Heart right ventricle (tissue), 16 donors: ENCODE measurements around the gene AUTS2. TPM values are rescaled to one million over a fixed set of nuclear protein-coding genes. Genes with fewer than 3 reads are reported as not detected.
"Not testable (repeated sequence)": the region's sequence is repeated elsewhere in the genome, so short reads cannot be mapped to it uniquely, and the experiment has no call there.

Experiments used
- ATAC-seq, 8 donors: fragments of 200-7000 bp; cut with Tn5 transposase; one replicate each; pipeline ENCODE4 v1.9.1; 2020; ENCODE audit warnings: mild to moderate bottlenecking in 8 of 8, moderate library complexity in 8 of 8, moderate number of reproducible peaks in 1 of 8
- DNase-seq, 2 donors: peaks; one replicate each; pipeline ENCODE4 v3.0.0-alpha.2; 2020
- H3K27ac ChIP-seq, 10 donors: fragments of 200-600 bp; sonication (generic) in 2 of 10; one replicate each; pipeline versions ENCODE4 v1.5.0 to v1.8.0; 2020 to 2022; ENCODE audit warnings: mild to moderate bottlenecking in 3 of 10
- H3K27me3 ChIP-seq, 7 donors: fragments of 200-600 bp; one replicate each; pipeline ENCODE4 v1.8.0; 2021 to 2022; ENCODE audit warnings: mild to moderate bottlenecking in 2 of 7
- H3K36me3 ChIP-seq, 9 donors: fragments of 200-600 bp; sonication (generic) in 1 of 9; one replicate each; pipeline versions ENCODE4 v1.5.0 to v1.8.0; 2020 to 2022; ENCODE audit warnings: mild to moderate bottlenecking in 2 of 9
- H3K4me1 ChIP-seq, 9 donors: fragments of 200-600 bp; sonication (generic) in 1 of 9; one replicate each; pipeline versions ENCODE4 v1.5.0 to v1.8.0; 2020 to 2022; ENCODE audit warnings: mild to moderate bottlenecking in 4 of 9
- H3K4me3 ChIP-seq, 10 donors: fragments of 200-600 bp; sonication (generic) in 2 of 10; one replicate each; pipeline versions ENCODE4 v1.5.0 to v1.8.0; 2020 to 2022; ENCODE audit warnings: mild to moderate bottlenecking in 7 of 10, moderate library complexity in 2 of 10
- H3K9me3 ChIP-seq, 11 donors: fragments of 200-600 bp in 10 of 11; sonication (generic) in 2 of 11; one replicate each; pipeline versions ENCODE4 v1.5.0 to v1.8.0; 2013 to 2022; ENCODE audit warnings: mild to moderate bottlenecking in 2 of 11, control low read depth in 1 of 11, moderate library complexity in 1 of 11
- CTCF ChIP-seq, 9 donors: fragments of 200-600 bp; sonication (generic) in 2 of 9; IDR thresholded peaks; one replicate each; pipeline versions ENCODE4 v1.5.0 to v1.8.0; 2021 to 2022; ENCODE audit warnings: antibody characterized with exemption in 9 of 9, mild to moderate bottlenecking in 5 of 9, moderate library complexity in 1 of 9
- WGBS, 2 donors: extraction: QIAGEN DNeasy Blood & Tissue Kit; methylation state at CpG; one replicate each; pipeline ENCODE4 v1.1.7; 2013; ENCODE audit warnings: inconsistent platforms in 1 of 2; 5-methylcytosine and 5-hydroxymethylcytosine counted together
- intact Hi-C, 10 donors: fragments of 100-400 bp; cut with DNase I; formaldehyde crosslinking; loops; one replicate each; pipeline versions ENCODE4 v1.11.1 to v1.14.2; 2022
- polyA plus RNA-seq, 2 donors: library from polyadenylated mRNA; stranded (reverse); fragments of 200-250 nt; gene quantifications; one replicate each; pipeline ENCODE4 v1.2.3, GENCODE V29; 2013
- total RNA-seq, 10 donors: library from RNA; stranded (reverse); fragmentation: NEBNext Ultra II Directional in 3 of 10; extraction: Animal tissue kit (Norgen Biotek cat#: 25700) in 3 of 10; gene quantifications; one replicate each; pipeline versions ENCODE4 v1.2.1 to v1.2.4, GENCODE V29; 2021 to 2023
- donor health status: Arrhythmogenic right ventricular cardiomyopathy.
- donor health status: ischemic (EF 13 %, LVEDD 7.1; RV severe dilation, severe dysfunction).
- donor health status: healthy with polysubstance abuse.
- donor health status: DM: no; HTN: yes; CAD: no.
- donor health status: DM: no; HTN: no; CAD: no.
- donor health status: ischemic (EF 25% LVEDD 6.9; RV normal size, moderate dysfunction).
- donor health status: ischemic (EF 25% LVEDD 5.7; RV mildly dilated, moderate dysfunction).
- donor health status: healthy.
- donor health status: DM: yes; HTN: yes; CAD: no.
- donor health status: Ischemic cardiomyopathy.
- donor health status: ischemic (EF 35%, LVEDD 5.7; RV mildly dilated, moderate dysfunction).
- donor health status: nonischemic (EF 11% LVEDD 7.7; RV severe dilation, severe dysfunction).
- donor health status: DM: yes; HTN: yes; CAD: no.
- donor health status: PGD.
- donor health status: ischemic (EF 29% LVEDD 5.4; RV normal size, mild dysfunction).
- donor health status: nonischemic (EF 23%, LVEDD 6.1; RV moderate dilation, normal function).

The AUTS2 gene
- total and polyA plus RNA-seq, 12 donors, result 1.6 to 11.2 (median 7.3) TPM

GRCh38 chr7:70645876-70646351, 1047.6 kb downstream of the AUTS2 start:
- intact Hi-C loops, result no loop called here
- ATAC-seq (no peak), DNase-seq (no peak)
- WGBS, 2 donors, result 92 to 96% methylated on average over 10 of the region's 10 CpGs
- Histone ChIP-seq H3K36me3 (no peaks in the 10 kb centered on the region), H3K9me3 (peaks cover 0 to 9% (median 0%) of the 10 kb centered on the region in 11 donors), H3K4me3 (no peak overlapping the region), H3K27ac (no peak overlapping the region), H3K4me1 (no peaks in the 10 kb centered on the region), H3K27me3 (no peaks in the 10 kb centered on the region)
- no peak for TF ChIP-seq CTCF (IDR thresholded peaks at IDR 0.05)

GRCh38 chr7:70646536-70647248, 1048.4 kb downstream of the AUTS2 start:
- DNase-seq (no peak), ATAC-seq (peak in 1 of 8 donors; percentile 39)
- no peaks in the 10 kb centered on the region for H3K36me3 ChIP-seq
- H3K4me1 ChIP-seq, result no peaks in the 10 kb centered on the region
- no peak for TF ChIP-seq CTCF (IDR thresholded peaks at IDR 0.05)
- peaks cover 0 to 5% (median 0%) of the 10 kb centered on the region in 11 donors for H3K9me3 ChIP-seq
- H3K27ac ChIP-seq, result no peak overlapping the region
- no peaks in the 10 kb centered on the region for H3K27me3 ChIP-seq
- WGBS, 2 donors, result 93 to 96% methylated on average over 14 of the region's 14 CpGs
- intact Hi-C loops, result no loop called here
- no peak overlapping the region for H3K4me3 ChIP-seq

GRCh38 chr7:70647801-70648498, 1049.7 kb downstream of the AUTS2 start:
- no peaks in the 10 kb centered on the region for H3K9me3 ChIP-seq
- 83 to 93% methylated on average over 9 of the region's 9 CpGs for WGBS, 2 donors
- no peak overlapping the region for H3K27ac ChIP-seq
- DNase-seq (no peak), ATAC-seq (peak in 2 of 8 donors; percentile 30 to 42)
- TF ChIP-seq CTCF (IDR thresholded peaks at IDR 0.05), result no peak
- intact Hi-C loops, result no loop called here
- no peaks in the 10 kb centered on the region for H3K36me3 ChIP-seq
- no peaks in the 10 kb centered on the region for H3K27me3 ChIP-seq
- no peaks in the 10 kb centered on the region for H3K4me1 ChIP-seq
- H3K4me3 ChIP-seq, result no peak overlapping the region

- WGBS, 2 donors, result 95 to 96% methylated on average over 7 of the region's 7 CpGs
- H3K4me1 ChIP-seq, result not testable (repeated sequence)
Observed at GRCh38 chr7:70648499-70648861, 1050.2 kb downstream of the AUTS2 start.

GRCh38 chr7:70649323-70649722, 1051.0 kb downstream of the AUTS2 start:
- no peaks in the 10 kb centered on the region for H3K27me3 ChIP-seq
- 88 to 96% methylated on average over 5 of the region's 5 CpGs for WGBS, 2 donors
- no peaks in the 10 kb centered on the region for H3K4me1 ChIP-seq
- no peaks in the 10 kb centered on the region for H3K36me3 ChIP-seq
- intact Hi-C loops, result no loop called here
- DNase-seq (no peak), ATAC-seq (no peak)
- H3K27ac ChIP-seq, result no peak overlapping the region
- H3K9me3 ChIP-seq, result no peaks in the 10 kb centered on the region
- no peak for TF ChIP-seq CTCF (IDR thresholded peaks at IDR 0.05)
- H3K4me3 ChIP-seq, result no peak overlapping the region

More at GRCh38 chr7:70648499-70648861, 1050.2 kb downstream of the AUTS2 start:
- H3K27ac ChIP-seq, H3K9me3 ChIP-seq, H3K36me3 ChIP-seq, DNase-seq, H3K27me3 ChIP-seq, H3K4me3 ChIP-seq, intact Hi-C loops, ATAC-seq: not testable (repeated sequence)
